Muscle layer of duodenum (tissue), 2 donors: Measurements from ENCODE around the gene MPL.

Experiments used
- H3K27ac ChIP-seq: one replicate; pipeline ENCODE4 v1.7.0; 2013; ENCODE audit warnings: mild to moderate bottlenecking, low read length
- H3K27me3 ChIP-seq: one replicate; pipeline ENCODE4 v1.7.0; 2013; ENCODE audit warnings: low read depth, mild to moderate bottlenecking, control low read depth, low read length
- H3K36me3 ChIP-seq, 2 donors: one replicate each; pipeline ENCODE4 v1.7.0; 2013; ENCODE audit warnings: low read length in 2 of 2, control low read depth in 1 of 2, mild to moderate bottlenecking in 1 of 2; ENCODE audit not compliant: insufficient read depth in 2 of 2, control insufficient read depth in 1 of 2
- H3K4me1 ChIP-seq, 2 donors: one replicate each; pipeline ENCODE4 v1.7.0; 2013; ENCODE audit warnings: low read length in 2 of 2, mild to moderate bottlenecking in 2 of 2, control low read depth in 1 of 2, moderate library complexity in 1 of 2; ENCODE audit not compliant: insufficient read depth in 2 of 2, control insufficient read depth in 1 of 2
- H3K4me3 ChIP-seq, 2 donors: one replicate each; pipeline ENCODE4 v1.7.0; 2013; ENCODE audit warnings: low read length in 2 of 2, low read depth in 1 of 2, mild to moderate bottlenecking in 1 of 2
- H3K9me3 ChIP-seq, 2 donors: one replicate each; pipeline ENCODE4 v1.7.0; 2013; ENCODE audit warnings: low read length in 2 of 2, control low read depth in 1 of 2, mild to moderate bottlenecking in 1 of 2; ENCODE audit not compliant: control insufficient read depth in 1 of 2
- donor health status: healthy.

The MPL gene

GRCh38 chr1:43337588-43337987 lies at the start of gene MPL:
TSS of gene MPL (plus strand) at chr1:43337818. CDS start at chr1:43337849, 31 bp downstream.
- H3K36me3 ChIP-seq = no peaks in the 10 kb centered on the region
- no peaks in the 10 kb centered on the region for H3K4me1 ChIP-seq
- H3K9me3 ChIP-seq = no peaks in the 10 kb centered on the region
- no peak within 1 kb of the TSS for H3K4me3 ChIP-seq
- no peak within 1 kb of the TSS for H3K27ac ChIP-seq
- H3K27me3 ChIP-seq = no peaks in the 10 kb centered on the region

- H3K27ac ChIP-seq = no peak overlapping the region
- peaks cover 0 to under 1% of the 10 kb centered on the region in 2 donors for H3K4me1 ChIP-seq
- H3K36me3 ChIP-seq = no peaks in the 10 kb centered on the region
- no peaks in the 10 kb centered on the region for H3K9me3 ChIP-seq
- H3K4me3 ChIP-seq = no peak overlapping the region
- H3K27me3 ChIP-seq = no peaks in the 10 kb centered on the region
Observed at GRCh38 chr1:43288058-43288784, 49.4 kb upstream of the MPL start.

GRCh38 chr1:43288785-43289706 lies 48.6 kb upstream of the MPL start:
- H3K27ac ChIP-seq = no peak overlapping the region
- peaks cover 0 to 3% of the 10 kb centered on the region in 2 donors for H3K4me1 ChIP-seq
- no peak overlapping the region for H3K4me3 ChIP-seq
- no peaks in the 10 kb centered on the region for H3K27me3 ChIP-seq
- no peaks in the 10 kb centered on the region for H3K36me3 ChIP-seq
- H3K9me3 ChIP-seq = no peaks in the 10 kb centered on the region

- Histone ChIP-seq H3K9me3 (no peaks in the 10 kb centered on the region), H3K36me3 (no peaks in the 10 kb centered on the region), H3K4me3 (no peak overlapping the region), H3K27me3 (no peaks in the 10 kb centered on the region), H3K4me1 (peaks cover 7 to 13% of the 10 kb centered on the region in 2 donors), H3K27ac (no peak overlapping the region)
Observed at GRCh38 chr1:43292216-43292615, 45.4 kb upstream of the MPL start.

DNA sequence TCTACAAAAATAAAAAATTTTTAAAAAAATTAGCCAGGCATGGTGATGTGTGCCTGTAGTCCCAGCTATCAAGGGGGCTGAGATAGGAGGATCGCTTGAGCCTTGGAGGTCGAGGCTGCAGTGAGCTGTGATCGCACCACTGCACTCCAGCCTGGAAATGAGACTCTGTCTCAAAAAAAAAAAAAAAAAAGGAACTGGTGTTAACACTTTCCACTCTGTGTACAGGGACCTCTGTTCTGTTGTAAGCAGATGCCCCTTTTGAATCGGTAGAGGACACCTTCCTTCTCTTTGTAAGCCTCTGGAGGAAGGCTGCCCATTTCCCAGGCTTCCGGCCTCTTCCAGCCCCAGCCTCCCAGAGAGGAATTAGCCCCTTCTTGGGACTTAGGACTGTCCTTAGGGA lies 44.9 kb upstream of the MPL start:
- Histone ChIP-seq H3K36me3 (no peaks in the 10 kb centered on the region), H3K9me3 (no peaks in the 10 kb centered on the region), H3K27ac (no peak overlapping the region), H3K4me3 (no peak overlapping the region), H3K27me3 (no peaks in the 10 kb centered on the region), H3K4me1 (peaks cover 7 to 13% of the 10 kb centered on the region in 2 donors)

- Histone ChIP-seq H3K4me3 (no peak overlapping the region), H3K36me3 (no peaks in the 10 kb centered on the region), H3K4me1 (peaks cover 7 to 13% of the 10 kb centered on the region in 2 donors), H3K9me3 (no peaks in the 10 kb centered on the region), H3K27me3 (no peaks in the 10 kb centered on the region), H3K27ac (no peak overlapping the region)
Observed at GRCh38 chr1:43293176-43293575, 44.4 kb upstream of the MPL start.

DNA sequence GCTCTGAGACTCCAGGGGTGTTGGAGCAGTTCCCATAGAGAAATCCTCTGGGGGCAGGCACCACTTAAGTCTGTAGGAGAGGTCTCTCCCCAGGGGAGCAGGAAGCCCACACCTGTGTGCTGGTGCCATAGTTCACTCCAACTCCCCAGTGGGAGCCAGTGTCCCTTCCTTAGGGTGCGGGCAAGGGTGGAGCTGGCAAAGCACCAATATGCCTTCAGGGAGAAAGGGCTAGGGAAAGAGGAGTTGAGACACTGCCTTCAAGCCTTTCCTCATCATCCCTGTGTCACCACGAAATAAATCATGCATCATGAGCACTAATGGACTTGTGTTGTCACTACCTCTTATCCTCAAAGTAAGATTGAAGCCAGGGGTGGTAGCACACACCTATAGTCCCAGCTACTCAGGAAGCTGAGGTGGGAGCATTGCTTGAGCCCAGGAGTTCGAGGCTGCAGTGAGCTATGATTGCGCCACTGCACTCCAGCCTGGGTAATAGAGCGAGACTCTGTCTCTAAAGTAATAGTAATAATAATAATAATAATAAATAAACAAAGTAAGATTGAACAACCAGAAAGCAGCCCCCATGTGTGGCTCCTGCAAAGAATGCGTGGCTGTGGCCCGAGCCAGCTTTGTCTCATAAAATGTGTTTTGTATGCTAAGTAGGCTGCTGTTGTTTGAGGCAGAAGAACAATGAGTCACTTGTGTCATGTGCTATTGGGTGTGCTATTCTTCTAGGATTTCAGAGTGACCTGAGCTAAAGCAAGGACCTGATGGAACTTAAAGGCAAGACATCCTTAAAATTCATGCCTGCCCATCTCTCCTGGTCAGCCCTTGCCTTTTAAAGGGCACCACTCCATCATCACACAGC lies 43.5 kb upstream of the MPL start:
- Histone ChIP-seq H3K27ac (no peak overlapping the region), H3K4me1 (peaks cover 7 to 13% of the 10 kb centered on the region in 2 donors), H3K4me3 (no peak overlapping the region), H3K36me3 (no peaks in the 10 kb centered on the region), H3K9me3 (no peaks in the 10 kb centered on the region), H3K27me3 (no peaks in the 10 kb centered on the region)

- peaks cover 7 to 13% of the 10 kb centered on the region in 2 donors for H3K4me1 ChIP-seq
- H3K4me3 ChIP-seq = no peak overlapping the region
- no peaks in the 10 kb centered on the region for H3K27me3 ChIP-seq
- no peak overlapping the region for H3K27ac ChIP-seq
- H3K36me3 ChIP-seq = no peaks in the 10 kb centered on the region
- no peaks in the 10 kb centered on the region for H3K9me3 ChIP-seq
Observed at GRCh38 chr1:43294761-43295160, 42.9 kb upstream of the MPL start.

DNA sequence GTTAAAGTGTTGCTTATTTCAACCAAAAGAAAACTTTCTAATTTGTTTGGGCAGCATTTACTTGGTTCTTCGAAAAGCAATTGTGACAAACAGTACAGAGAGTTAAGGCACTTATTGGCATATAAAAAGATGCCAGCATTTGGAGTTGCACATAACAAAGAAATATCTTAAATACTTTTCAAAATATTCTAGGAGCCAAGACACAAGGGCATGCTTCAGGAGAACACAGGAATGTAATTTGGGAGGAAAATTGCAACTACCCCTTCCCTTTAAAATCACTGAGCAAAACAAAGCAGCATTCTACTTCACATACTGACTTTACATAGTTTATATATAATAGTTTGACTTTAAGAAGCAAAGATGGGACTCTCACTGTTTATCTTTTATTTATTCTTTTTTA lies 41.4 kb upstream of the MPL start:
- Histone ChIP-seq H3K4me1 (peaks cover 7 to 13% of the 10 kb centered on the region in 2 donors), H3K27ac (peak overlapping the region; percentile 69), H3K36me3 (no peaks in the 10 kb centered on the region)

GRCh38 chr1:43298055-43298454 lies 39.6 kb upstream of the MPL start:
- H3K27me3 ChIP-seq = no peaks in the 10 kb centered on the region
- peaks cover 7 to 13% of the 10 kb centered on the region in 2 donors for H3K4me1 ChIP-seq
- H3K27ac ChIP-seq = no peak overlapping the region
- H3K9me3 ChIP-seq = no peaks in the 10 kb centered on the region
- no peaks in the 10 kb centered on the region for H3K36me3 ChIP-seq
- no peak overlapping the region for H3K4me3 ChIP-seq

More for the DNA sequence above, 41.4 kb upstream of the MPL start:
- Histone ChIP-seq H3K4me3 (no peak overlapping the region), H3K27me3 (no peaks in the 10 kb centered on the region), H3K9me3 (no peaks in the 10 kb centered on the region)

- H3K27me3 ChIP-seq = no peaks in the 10 kb centered on the region
- H3K4me3 ChIP-seq = no peak overlapping the region
- H3K36me3 ChIP-seq = no peaks in the 10 kb centered on the region
- H3K27ac ChIP-seq = no peak overlapping the region
- H3K4me1 ChIP-seq = peaks cover 4 to 13% of the 10 kb centered on the region in 2 donors
- H3K9me3 ChIP-seq = no peaks in the 10 kb centered on the region
Observed at GRCh38 chr1:43299101-43299500, 38.5 kb upstream of the MPL start.
